ENCODE results near the gene ADRA2C. TPM values are rescaled to one million over a fixed set of nuclear protein-coding genes. Genes with fewer than 3 reads are reported as not detected.

The ADRA2C gene
- total RNA-seq, 2 donors from 2014 or later = 16.0 to 17.3 TPM

GRCh38 chr4:3756343-3757059 is 9.7 kb upstream of the ADRA2C start:
- Mint-ChIP-seq H3K4me3 (no peak overlapping the region), H3K27ac (no peak overlapping the region), H3K27me3 (ENCODE audit: insufficient read depth) (peaks cover 7% of the 10 kb centered on the region), H3K36me3 (ENCODE audit: low read depth) (no peaks in the 10 kb centered on the region), H3K4me1 (no peaks in the 10 kb centered on the region), H3K9me3 (peaks cover 4% of the 10 kb centered on the region)
- H3K27me3 ChIP-seq (ENCODE audit: control insufficient read depth, insufficient read depth, low read length, poor library complexity, severe bottlenecking) = no peaks in the 10 kb centered on the region
- no peaks in the 10 kb centered on the region for H3K9me3 ChIP-seq (ENCODE audit: control insufficient read depth, low read length)
- TF ChIP-seq CTCF (conservative IDR thresholded peaks at IDR 0.05) = no peak
- no peaks in the 10 kb centered on the region for H3K36me3 ChIP-seq (ENCODE audit: control insufficient read depth, insufficient read depth, low read length)
- WGBS, 2 experiments (ENCODE audit: insufficient coverage in 1 of 2, insufficient read length in 1 of 2) = 88 to 91% methylated on average over 10 to 12 of the region's 12 CpGs
- no peaks in the 10 kb centered on the region for H3K4me1 ChIP-seq (ENCODE audit: control insufficient read depth, insufficient read depth, low read length)
- no peak overlapping the region for H3K4me3 ChIP-seq (ENCODE audit: low read length)
- H3K9ac ChIP-seq (ENCODE audit: extremely low read depth, low read length, poor library complexity, severe bottlenecking) = no peak overlapping the region
- peak; percentile 77 for DNase-seq
- no peak overlapping the region for H3K27ac ChIP-seq (ENCODE audit: low read depth, low read length)

- H3K27ac ChIP-seq (ENCODE audit: low read depth, low read length) = no peak overlapping the region
- no peak overlapping the region for H3K4me3 Mint-ChIP-seq
- no peaks in the 10 kb centered on the region for H3K36me3 Mint-ChIP-seq (ENCODE audit: low read depth)
- H3K27me3 ChIP-seq (ENCODE audit: control insufficient read depth, insufficient read depth, low read length, poor library complexity, severe bottlenecking) = peaks cover 3% of the 10 kb centered on the region
- H3K36me3 ChIP-seq (ENCODE audit: control insufficient read depth, insufficient read depth, low read length) = no peaks in the 10 kb centered on the region
- no peak for DNase-seq
- WGBS, 2 experiments (ENCODE audit: insufficient coverage in 1 of 2, insufficient read length in 1 of 2) = 87 to 89% methylated on average over 15 of the region's 15 CpGs
- peaks cover 4% of the 10 kb centered on the region for H3K9me3 Mint-ChIP-seq
- no peaks in the 10 kb centered on the region for H3K9me3 ChIP-seq (ENCODE audit: control insufficient read depth, low read length)
- no peaks in the 10 kb centered on the region for H3K4me1 ChIP-seq (ENCODE audit: control insufficient read depth, insufficient read depth, low read length)
- no peak overlapping the region for H3K27ac Mint-ChIP-seq
- H3K9ac ChIP-seq (ENCODE audit: extremely low read depth, low read length, poor library complexity, severe bottlenecking) = no peak overlapping the region
- no peak overlapping the region for H3K4me3 ChIP-seq (ENCODE audit: low read length)
- peaks cover 9% of the 10 kb centered on the region for H3K27me3 Mint-ChIP-seq (ENCODE audit: insufficient read depth)
- TF ChIP-seq CTCF (conservative IDR thresholded peaks at IDR 0.05) = no peak
- no peaks in the 10 kb centered on the region for H3K4me1 Mint-ChIP-seq
These were observed 6.9 kb upstream of the ADRA2C start for GRCh38 chr4:3759236-3759635.

GRCh38 chr4:3760346-3760745 is 5.8 kb upstream of the ADRA2C start:
- no peak for TF ChIP-seq CTCF (conservative IDR thresholded peaks at IDR 0.05)
- no peaks in the 10 kb centered on the region for H3K36me3 Mint-ChIP-seq (ENCODE audit: low read depth)
- Histone ChIP-seq H3K4me3 (ENCODE audit: low read length) (no peak overlapping the region), H3K9me3 (ENCODE audit: control insufficient read depth, low read length) (no peaks in the 10 kb centered on the region), H3K36me3 (ENCODE audit: control insufficient read depth, insufficient read depth, low read length) (no peaks in the 10 kb centered on the region), H3K27me3 (ENCODE audit: control insufficient read depth, insufficient read depth, low read length, poor library complexity, severe bottlenecking) (peaks cover 5% of the 10 kb centered on the region), H3K4me1 (ENCODE audit: control insufficient read depth, insufficient read depth, low read length) (no peaks in the 10 kb centered on the region), H3K9ac (ENCODE audit: extremely low read depth, low read length, poor library complexity, severe bottlenecking) (no peak overlapping the region), H3K27ac (ENCODE audit: low read depth, low read length) (no peak overlapping the region)
- H3K27ac Mint-ChIP-seq = no peak overlapping the region
- DNase-seq = no peak
- H3K4me3 Mint-ChIP-seq = no peak overlapping the region
- peaks cover 14% of the 10 kb centered on the region for H3K27me3 Mint-ChIP-seq (ENCODE audit: insufficient read depth)
- H3K4me1 Mint-ChIP-seq = no peaks in the 10 kb centered on the region
- 94 to 96% methylated on average over 4 to 10 of the region's 10 CpGs for WGBS, 2 experiments (ENCODE audit: insufficient coverage in 1 of 2, insufficient read length in 1 of 2)
- H3K9me3 Mint-ChIP-seq = peaks cover 4% of the 10 kb centered on the region

All from endodermal cell (in vitro differentiated cells).